HCT116 (cell line): Measurements from ENCODE around the gene VCPKMT. TPM values are rescaled to one million over a fixed set of nuclear protein-coding genes. Genes with fewer than 3 reads are reported as not detected.

Experiments
- ATAC-seq: fragments of 200-7000 bp; cut with Tn5 transposase; 2 replicates; pipeline ENCODE4 v1.9.1; 2020; ENCODE audit warnings: mild to moderate bottlenecking, moderate library complexity
- BruUV-seq: library from RNA; stranded (reverse); fragments of 400-500 nt; replicated peaks from 2 replicates; lab custom pipeline; 2021; lab: Mats Ljungman, UMichigan
- CTCF ChIA-PET: fragments of 300-600 bp; sonication (Branson Sonifier 250); formaldehyde crosslinking; loops from one replicate; lab custom pipeline; 2021; ENCODE audit warnings: antibody characterized with exemption; lab: Charles Lee
- POLR2A ChIA-PET: fragments of 300-600, 350-600 bp; sonication (Branson Sonifier 250); formaldehyde crosslinking; loops from one replicate; lab custom pipeline; 2021; ENCODE audit warnings: antibody characterized with exemption; lab: Charles Lee
- RAD21 ChIA-PET, 2 experiments: fragments of 300-600 bp; sonication (Branson Sonifier 250); formaldehyde crosslinking; loops; one replicate each; lab custom pipeline; 2023; ENCODE audit warnings: low total read pairs in 2 of 2; ENCODE audit not compliant: uncharacterized antibody in 2 of 2, unreplicated experiment in 2 of 2, low non-redundant PET in 1 of 2; lab: Charles Lee
- DNase-seq: peaks from one replicate; pipeline ENCODE4 v3.0.0-alpha.2; 2010; ENCODE audit warnings: low read depth, low spot score
- H2AFZ ChIP-seq: fragments of 200-600 bp; shearing (Covaris generic), sonication (generic); 2 replicates; pipeline ENCODE4 v1.6.1; 2017; ENCODE audit warnings: low read depth, mixed run types, mixed read lengths, antibody characterized with exemption, low read length; ENCODE audit not compliant: poor library complexity, severe bottlenecking
- H3K27ac ChIP-seq: 2 replicates; pipeline ENCODE4 v1.5.1; 2012; ENCODE audit warnings: low read depth, low read length
- H3K27me3 ChIP-seq: fragments of 200-600 bp; sonication (generic); 2 replicates; pipeline ENCODE4 v1.6.1; 2016; ENCODE audit warnings: mixed run types, low read length, mixed read lengths; ENCODE audit not compliant: insufficient read depth
- H3K36me3 ChIP-seq, 2 experiments: fragments of 200-500 bp in 1 of 2; fragments of 200-600 bp in 1 of 2; sonication (Bioruptor generic) in 1 of 2; sonication (generic) in 1 of 2; 2 replicates each; pipeline versions ENCODE4 v1.5.1 to v1.6.1; 2014 to 2016; ENCODE audit warnings: low read length in 2 of 2, inconsistent platforms in 1 of 2, mixed read lengths in 1 of 2, mixed run types in 1 of 2; ENCODE audit not compliant: insufficient read depth in 2 of 2, control insufficient read depth in 1 of 2
- H3K4me1 ChIP-seq, 2 experiments: fragments of 200-600 bp in 1 of 2; sonication (generic) in 1 of 2; 2 replicates each; pipeline versions ENCODE4 v1.5.1 to v1.6.1; 2012 to 2017; ENCODE audit warnings: low read length in 2 of 2, inconsistent platforms in 1 of 2, mild to moderate bottlenecking in 1 of 2, mixed read lengths in 1 of 2, mixed run types in 1 of 2, moderate library complexity in 1 of 2; ENCODE audit not compliant: insufficient read depth in 2 of 2, control insufficient read depth in 1 of 2
- H3K4me2 ChIP-seq: fragments of 200-600 bp; sonication (generic); 2 replicates; pipeline ENCODE4 v1.6.1; 2017; ENCODE audit warnings: mixed run types, low read length, mixed read lengths
- H3K4me3 ChIP-seq, 2 experiments: fragments of 200-600 bp in 1 of 2; sonication (generic) in 1 of 2; replicated peaks in 1 of 2; 2 replicates each; pipeline ENCODE4 v1.5.1; 2011 to 2016; ENCODE audit warnings: low read length in 2 of 2, control low read depth in 1 of 2, low read depth in 1 of 2, mild to moderate bottlenecking in 1 of 2, mixed read lengths in 1 of 2, mixed run types in 1 of 2
- H3K79me2 ChIP-seq: fragments of 200-600 bp; sonication (generic); 2 replicates; pipeline ENCODE4 v1.6.1; 2017; ENCODE audit warnings: mild to moderate bottlenecking, mixed run types, low read length, moderate library complexity, mixed read lengths; ENCODE audit not compliant: insufficient read depth
- H3K9ac ChIP-seq: fragments of 200-600 bp; sonication (generic); 2 replicates; pipeline ENCODE4 v1.6.1; 2016; ENCODE audit warnings: low read length, mixed read lengths
- H3K9me2 ChIP-seq: fragments of 200-600 bp; sonication (generic), shearing (Covaris generic); 2 replicates; pipeline ENCODE4 v1.6.1; 2017; ENCODE audit warnings: mixed run types, mild to moderate bottlenecking, moderate library complexity; ENCODE audit not compliant: insufficient read depth
- H3K9me3 ChIP-seq, 2 experiments: fragments of 200-500 bp in 1 of 2; fragments of 200-600 bp in 1 of 2; sonication (Bioruptor generic) in 1 of 2; sonication (generic) in 1 of 2; 2 replicates each; pipeline ENCODE4 v1.6.1; 2014 to 2017; ENCODE audit warnings: low read length in 2 of 2, mixed read lengths in 2 of 2, inconsistent platforms in 1 of 2, low read depth in 1 of 2, mild to moderate bottlenecking in 1 of 2, mixed run types in 1 of 2, moderate library complexity in 1 of 2; ENCODE audit not compliant: control insufficient read depth in 1 of 2, insufficient read depth in 1 of 2
- H4K20me1 ChIP-seq: fragments of 200-600 bp; sonication (generic), shearing (Covaris generic); 2 replicates; pipeline ENCODE4 v1.6.1; 2017; ENCODE audit warnings: mixed run types, mild to moderate bottlenecking, moderate library complexity; ENCODE audit not compliant: insufficient read depth
- ATF3 ChIP-seq: IDR thresholded peaks from 2 replicates; pipeline ENCODE4 v1.6.1; 2012
- CBX3 ChIP-seq: IDR thresholded peaks from 2 replicates; pipeline ENCODE4 v1.6.1; 2012; ENCODE audit warnings: low read depth
- CTCF ChIP-seq, 3 experiments: fragments of 200-600 bp in 1 of 3; sonication (generic) in 1 of 3; IDR thresholded peaks in 2 of 3; conservative IDR thresholded peaks in 1 of 3; 2 replicates each; pipeline ENCODE4 v1.5.1; 2012 to 2017; ENCODE audit warnings: low read depth in 2 of 3, low read length in 2 of 3, antibody characterized with exemption in 1 of 3, borderline replicate concordance in 1 of 3, control low read depth in 1 of 3, mild to moderate bottlenecking in 1 of 3, mixed read lengths in 1 of 3, mixed run types in 1 of 3, moderate library complexity in 1 of 3; ENCODE audit not compliant: insufficient read depth in 1 of 3
- ELF1 ChIP-seq: IDR thresholded peaks from 2 replicates; pipeline ENCODE4 v1.6.1; 2012; ENCODE audit warnings: low read depth, borderline replicate concordance
- EZH2phosphoT487 ChIP-seq: fragments of 200-600 bp; IDR thresholded peaks from 2 replicates; pipeline ENCODE4 v1.6.1; 2018; ENCODE audit warnings: antibody characterized with exemption, borderline replicate concordance
- FOSL1 ChIP-seq: IDR thresholded peaks from 2 replicates; pipeline ENCODE4 v1.6.1; 2012; ENCODE audit warnings: low read depth
- POLR2A ChIP-seq: IDR thresholded peaks from 2 replicates; pipeline ENCODE4 v1.7.0; 2011; ENCODE audit warnings: borderline replicate concordance; ENCODE audit not compliant: insufficient read depth, insufficient read length; ENCODE audit errors: extremely low read depth
- SIN3A ChIP-seq: IDR thresholded peaks from 2 replicates; pipeline ENCODE4 v1.6.1; 2012; ENCODE audit warnings: low read depth
- SP1 ChIP-seq: IDR thresholded peaks from 2 replicates; pipeline ENCODE4 v1.6.1; 2012; ENCODE audit warnings: low read depth
- TCF7L2 ChIP-seq: IDR thresholded peaks from 2 replicates; pipeline ENCODE4 v1.7.0; 2011; ENCODE audit warnings: borderline replicate concordance, inconsistent platforms; ENCODE audit not compliant: insufficient read depth, insufficient read length; ENCODE audit errors: extremely low read depth
- ZFX ChIP-seq: fragments of 450-650 bp; IDR thresholded peaks from 2 replicates; pipeline ENCODE4 v1.6.1; 2017
- intact Hi-C: fragments of 100-400 bp; cut with micrococcal nuclease; formaldehyde crosslinking; loops from 2 replicates; pipeline ENCODE4 v1.10.0; 2022
- total RNA-seq: library from RNA; stranded (reverse); gene quantifications from one replicate; pipeline ENCODE4 v1.2.1, GENCODE V29; 2021; ENCODE audit not compliant: unreplicated experiment
- TF ChIP-seq, protein P1 (sequence below): IDR thresholded peaks from 2 replicates; pipeline ENCODE4 v1.6.1; 2011; ENCODE audit warnings: mild to moderate bottlenecking, low read length, moderate library complexity; ENCODE audit not compliant: insufficient replicate concordance; ENCODE audit errors: extremely low read depth
- TF ChIP-seq, protein P2 (sequence below): IDR thresholded peaks from 2 replicates; pipeline ENCODE4 v1.6.1; 2012; ENCODE audit warnings: low read depth

VCPKMT gene
- total RNA-seq, 1 experiment from 2014 or later, result 9.7 TPM

DNA sequence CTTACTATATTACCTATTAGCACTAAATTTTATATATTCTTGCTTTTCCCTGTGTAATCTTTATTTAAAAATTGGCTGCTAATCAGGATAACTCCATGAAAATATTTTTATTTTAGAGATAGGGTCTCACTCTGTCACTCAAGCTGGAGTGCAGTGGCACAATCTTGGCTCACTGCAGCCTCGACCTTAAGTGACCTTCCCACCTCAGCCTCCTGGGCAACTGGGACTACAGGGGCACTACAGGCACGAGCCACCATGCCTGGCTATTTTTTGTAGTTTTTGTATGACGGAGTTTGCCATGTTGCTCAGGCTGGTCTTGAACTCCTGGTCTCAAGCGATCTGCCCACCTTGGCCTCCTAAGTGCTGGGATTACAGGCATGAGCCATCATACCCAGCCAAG lies 32.4 kb upstream of the VCPKMT start:
- no peaks in the 10 kb centered on the region for H3K9me2 ChIP-seq
- ChIA-PET CTCF (interaction anchor here (0.7 kb wide), 1 partner anchor 520 kb away, joined by 3 read pairs; no protein-coding TSS in a partner anchor), POLR2A (no interaction called here), RAD21 (no interaction called here)
- no peak overlapping the region for H2AFZ ChIP-seq
- peaks cover 0 to 3% of the 10 kb centered on the region in 2 experiments; a peak in 1 of 4 replicates for H3K36me3 ChIP-seq
- no peak overlapping the region for H3K9ac ChIP-seq
- no peak for DNase-seq
- no peaks in the 10 kb centered on the region for H4K20me1 ChIP-seq
- no peaks in the 10 kb centered on the region for H3K27me3 ChIP-seq
- no peak overlapping the region for H3K4me3 ChIP-seq
- no peaks in the 10 kb centered on the region for H3K79me2 ChIP-seq
- H3K4me2 ChIP-seq, result no peak overlapping the region
- no peaks in the 10 kb centered on the region; a peak in 1 of 4 replicates for H3K9me3 ChIP-seq
- no peak for TF ChIP-seq POLR2A
- TF ChIP-seq CBX3, result no peak
- no peak for TF ChIP-seq FOSL1
- H3K4me1 ChIP-seq, result no peaks in the 10 kb centered on the region
- intact Hi-C loops, result no loop called here
- ATAC-seq, result no peak
- no peak overlapping the region for H3K27ac ChIP-seq
- BruUV-seq, result no TSS peak

DNA sequence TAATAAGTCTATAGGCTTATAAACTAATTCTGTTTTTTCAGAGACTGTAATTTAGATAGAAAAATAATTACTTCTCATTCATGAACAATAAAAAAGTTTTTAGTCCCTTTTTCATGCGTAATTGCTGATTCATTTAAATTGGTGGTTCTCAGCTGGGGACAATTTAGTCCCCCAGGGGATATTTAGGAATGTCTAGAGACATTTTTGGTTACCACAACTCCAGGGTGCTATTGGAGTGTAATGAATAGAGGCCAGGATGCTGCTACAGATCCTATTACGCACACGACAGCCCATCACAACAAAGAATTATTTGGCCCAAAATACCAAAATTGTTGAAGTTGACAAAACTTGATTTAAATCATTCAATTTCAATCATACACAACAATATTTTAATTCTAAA lies 22.8 kb upstream of the VCPKMT start:
- H3K4me1 ChIP-seq, result no peaks in the 10 kb centered on the region
- intact Hi-C loops, result no loop called here
- H3K36me3 ChIP-seq, result no peaks in the 10 kb centered on the region
- H2AFZ ChIP-seq, result no peak overlapping the region
- no peak overlapping the region for H3K4me2 ChIP-seq
- H3K4me3 ChIP-seq, result no peak overlapping the region
- H3K27me3 ChIP-seq, result no peaks in the 10 kb centered on the region
- H3K9ac ChIP-seq, result no peak overlapping the region
- H3K27ac ChIP-seq, result no peak overlapping the region
- H3K79me2 ChIP-seq, result no peaks in the 10 kb centered on the region
- ATAC-seq (no peak), DNase-seq (no peak)
- H4K20me1 ChIP-seq, result no peaks in the 10 kb centered on the region
- H3K9me2 ChIP-seq, result no peaks in the 10 kb centered on the region
- POLR2A ChIA-PET, result interaction anchor here (0.5 kb wide), 1 partner anchor 185 kb away, joined by 3 read pairs; no protein-coding TSS in a partner anchor
- CTCF ChIA-PET, result no interaction called here
- no peaks in the 10 kb centered on the region for H3K9me3 ChIP-seq
- no TSS peak for BruUV-seq
- RAD21 ChIA-PET, result no interaction called here
- TF ChIP-seq CBX3, result no peak
- TF ChIP-seq ATF3, result no peak
- no peak for TF ChIP-seq ELF1
- TF ChIP-seq CTCF (IDR thresholded peaks at IDR 0.05 in 2 of 3, conservative IDR thresholded peaks at IDR 0.05 in 1 of 3; ENCODE audit: borderline replicate concordance in 1 of 3, insufficient read depth in 1 of 3, low read depth in 2 of 3, low read length in 2 of 3), result no peak
- TF ChIP-seq, protein P1, sequence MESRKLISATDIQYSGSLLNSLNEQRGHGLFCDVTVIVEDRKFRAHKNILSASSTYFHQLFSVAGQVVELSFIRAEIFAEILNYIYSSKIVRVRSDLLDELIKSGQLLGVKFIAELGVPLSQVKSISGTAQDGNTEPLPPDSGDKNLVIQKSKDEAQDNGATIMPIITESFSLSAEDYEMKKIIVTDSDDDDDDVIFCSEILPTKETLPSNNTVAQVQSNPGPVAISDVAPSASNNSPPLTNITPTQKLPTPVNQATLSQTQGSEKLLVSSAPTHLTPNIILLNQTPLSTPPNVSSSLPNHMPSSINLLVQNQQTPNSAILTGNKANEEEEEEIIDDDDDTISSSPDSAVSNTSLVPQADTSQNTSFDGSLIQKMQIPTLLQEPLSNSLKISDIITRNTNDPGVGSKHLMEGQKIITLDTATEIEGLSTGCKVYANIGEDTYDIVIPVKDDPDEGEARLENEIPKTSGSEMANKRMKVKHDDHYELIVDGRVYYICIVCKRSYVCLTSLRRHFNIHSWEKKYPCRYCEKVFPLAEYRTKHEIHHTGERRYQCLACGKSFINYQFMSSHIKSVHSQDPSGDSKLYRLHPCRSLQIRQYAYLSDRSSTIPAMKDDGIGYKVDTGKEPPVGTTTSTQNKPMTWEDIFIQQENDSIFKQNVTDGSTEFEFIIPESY, result no peak
- no peak for TF ChIP-seq SP1
- no peak for TF ChIP-seq EZH2phosphoT487
- TF ChIP-seq SIN3A, result no peak
- TF ChIP-seq TCF7L2, result no peak
- TF ChIP-seq, protein P2, sequence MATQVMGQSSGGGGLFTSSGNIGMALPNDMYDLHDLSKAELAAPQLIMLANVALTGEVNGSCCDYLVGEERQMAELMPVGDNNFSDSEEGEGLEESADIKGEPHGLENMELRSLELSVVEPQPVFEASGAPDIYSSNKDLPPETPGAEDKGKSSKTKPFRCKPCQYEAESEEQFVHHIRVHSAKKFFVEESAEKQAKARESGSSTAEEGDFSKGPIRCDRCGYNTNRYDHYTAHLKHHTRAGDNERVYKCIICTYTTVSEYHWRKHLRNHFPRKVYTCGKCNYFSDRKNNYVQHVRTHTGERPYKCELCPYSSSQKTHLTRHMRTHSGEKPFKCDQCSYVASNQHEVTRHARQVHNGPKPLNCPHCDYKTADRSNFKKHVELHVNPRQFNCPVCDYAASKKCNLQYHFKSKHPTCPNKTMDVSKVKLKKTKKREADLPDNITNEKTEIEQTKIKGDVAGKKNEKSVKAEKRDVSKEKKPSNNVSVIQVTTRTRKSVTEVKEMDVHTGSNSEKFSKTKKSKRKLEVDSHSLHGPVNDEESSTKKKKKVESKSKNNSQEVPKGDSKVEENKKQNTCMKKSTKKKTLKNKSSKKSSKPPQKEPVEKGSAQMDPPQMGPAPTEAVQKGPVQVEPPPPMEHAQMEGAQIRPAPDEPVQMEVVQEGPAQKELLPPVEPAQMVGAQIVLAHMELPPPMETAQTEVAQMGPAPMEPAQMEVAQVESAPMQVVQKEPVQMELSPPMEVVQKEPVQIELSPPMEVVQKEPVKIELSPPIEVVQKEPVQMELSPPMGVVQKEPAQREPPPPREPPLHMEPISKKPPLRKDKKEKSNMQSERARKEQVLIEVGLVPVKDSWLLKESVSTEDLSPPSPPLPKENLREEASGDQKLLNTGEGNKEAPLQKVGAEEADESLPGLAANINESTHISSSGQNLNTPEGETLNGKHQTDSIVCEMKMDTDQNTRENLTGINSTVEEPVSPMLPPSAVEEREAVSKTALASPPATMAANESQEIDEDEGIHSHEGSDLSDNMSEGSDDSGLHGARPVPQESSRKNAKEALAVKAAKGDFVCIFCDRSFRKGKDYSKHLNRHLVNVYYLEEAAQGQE, result no peak
- TF ChIP-seq ZFX, result no peak
